ENCODE measurements around the gene LOXL3. TPM values are rescaled to one million over a fixed set of nuclear protein-coding genes. Genes with fewer than 3 reads are reported as not detected.

The LOXL3 gene
- polyA plus RNA-seq, 2 donors, result 0.71 to 0.79 TPM

DNA sequence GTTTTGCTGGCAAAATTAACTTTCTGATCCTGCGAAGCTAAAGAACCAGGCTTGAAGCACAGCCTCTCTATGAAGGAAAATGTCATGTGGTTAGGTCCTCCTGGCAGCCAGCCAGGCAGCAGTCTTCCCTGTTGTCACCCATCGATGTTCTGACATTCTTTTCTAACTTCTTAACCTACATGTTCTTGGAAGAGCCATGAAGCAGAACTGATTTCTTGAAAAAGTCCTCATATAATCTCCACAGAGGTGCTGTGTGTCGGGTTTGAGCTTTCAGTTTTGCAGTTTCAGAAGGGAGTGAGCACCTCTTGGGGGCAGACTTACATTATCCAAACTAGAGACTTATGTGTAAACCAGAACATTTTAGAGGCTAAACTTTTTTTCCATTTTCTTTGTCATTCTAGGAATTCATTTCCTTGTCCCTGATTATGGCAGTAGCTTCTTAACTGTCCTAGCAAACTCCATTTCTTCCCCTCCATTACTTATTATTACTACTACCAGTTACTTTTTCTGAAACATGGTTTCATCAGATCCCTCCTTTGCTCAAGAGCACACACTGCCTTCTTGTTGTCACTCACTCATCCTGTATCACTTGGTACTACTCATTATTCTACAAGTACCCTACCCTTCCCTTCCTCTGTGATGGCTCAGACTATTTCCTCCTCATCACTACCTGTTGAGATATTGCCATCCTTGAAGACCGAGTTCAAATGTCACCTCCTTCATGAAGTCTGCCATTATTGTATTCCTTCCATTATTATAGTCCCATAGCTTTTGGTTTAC lies 31.9 kb upstream of the LOXL3 start:
- Histone ChIP-seq H3K4me3 (ENCODE audit: low read depth in 1 of 2, low read length in 2 of 2) (no peak overlapping the region), H3K4me1 (ENCODE audit: control insufficient read depth in 2 of 2, insufficient read depth in 2 of 2, low read length in 1 of 2) (no peaks in the 10 kb centered on the region), H3K9me3 (ENCODE audit: control insufficient read depth in 2 of 2, insufficient read depth in 1 of 2, low read depth in 1 of 2, low read length in 1 of 2) (no peaks in the 10 kb centered on the region), H3K27ac (ENCODE audit: low read depth in 2 of 2, low read length in 1 of 2) (no peak overlapping the region), H3K36me3 (ENCODE audit: control insufficient read depth in 2 of 2, insufficient read depth in 2 of 2, low read length in 1 of 2) (no peaks in the 10 kb centered on the region), H3K27me3 (ENCODE audit: control insufficient read depth in 1 of 2, insufficient read depth in 2 of 2, low read length in 2 of 2) (no peaks in the 10 kb centered on the region)
- 53 to 56% methylated on average over 4 of the region's 4 CpGs for WGBS, 2 donors

DNA sequence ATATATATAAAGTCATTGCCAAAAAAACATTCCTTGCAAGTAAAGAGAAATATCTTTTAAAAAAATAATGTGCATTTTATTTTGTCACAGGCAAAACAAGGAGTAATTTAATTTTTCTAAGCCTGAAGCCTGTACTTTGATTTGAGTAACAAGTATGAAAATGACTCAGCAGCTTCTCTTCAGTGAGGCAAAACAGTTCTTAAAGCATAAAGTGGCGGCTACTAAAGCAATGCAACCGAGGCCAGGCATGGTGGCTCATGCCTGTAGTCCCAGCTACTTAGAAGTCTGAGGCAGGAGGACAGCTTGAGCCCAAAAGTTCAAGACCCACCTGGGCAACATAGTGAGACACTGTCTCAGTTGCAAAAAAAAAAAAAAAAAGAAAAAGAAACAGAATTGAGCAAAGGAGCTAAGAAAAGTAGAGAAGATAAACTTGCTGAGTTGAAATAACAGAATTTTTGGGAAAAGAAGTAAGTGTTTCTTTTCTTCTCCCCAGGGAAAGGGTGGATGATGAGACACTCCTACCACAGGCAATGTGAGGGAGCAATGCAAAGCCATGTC lies 30.4 kb upstream of the LOXL3 start:
- Histone ChIP-seq H3K9me3 (ENCODE audit: control insufficient read depth in 2 of 2, insufficient read depth in 1 of 2, low read depth in 1 of 2, low read length in 1 of 2) (no peaks in the 10 kb centered on the region), H3K27ac (ENCODE audit: low read depth in 2 of 2, low read length in 1 of 2) (no peak overlapping the region), H3K4me3 (ENCODE audit: low read depth in 1 of 2, low read length in 2 of 2) (no peak overlapping the region), H3K36me3 (ENCODE audit: control insufficient read depth in 2 of 2, insufficient read depth in 2 of 2, low read length in 1 of 2) (no peaks in the 10 kb centered on the region), H3K4me1 (ENCODE audit: control insufficient read depth in 2 of 2, insufficient read depth in 2 of 2, low read length in 1 of 2) (no peaks in the 10 kb centered on the region), H3K27me3 (ENCODE audit: control insufficient read depth in 1 of 2, insufficient read depth in 2 of 2, low read length in 2 of 2) (no peaks in the 10 kb centered on the region)
- 60 to 64% methylated on average over 2 of the region's 2 CpGs for WGBS, 2 donors

DNA sequence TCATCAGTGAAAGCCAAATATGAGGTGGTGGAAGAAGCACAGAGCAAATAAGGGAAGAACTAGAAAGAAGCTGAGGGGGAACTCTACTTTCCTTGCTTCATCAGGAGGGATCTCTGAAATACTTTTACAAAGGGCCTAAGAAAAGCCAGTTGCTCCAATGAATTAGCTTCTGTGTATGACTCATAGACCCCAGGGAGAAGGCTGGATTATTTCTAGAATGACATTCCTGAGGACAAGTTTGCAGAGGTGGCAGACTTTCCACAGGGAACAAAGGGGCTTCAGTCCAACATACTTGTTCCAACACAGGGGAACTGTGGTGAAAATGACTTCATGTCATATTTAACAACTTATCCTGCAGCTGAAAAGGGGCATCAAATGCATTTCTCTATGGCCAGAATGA lies 29.8 kb upstream of the LOXL3 start:
- Histone ChIP-seq H3K4me1 (ENCODE audit: control insufficient read depth in 2 of 2, insufficient read depth in 2 of 2, low read length in 1 of 2) (no peaks in the 10 kb centered on the region), H3K27ac (ENCODE audit: low read depth in 2 of 2, low read length in 1 of 2) (no peak overlapping the region), H3K9me3 (ENCODE audit: control insufficient read depth in 2 of 2, insufficient read depth in 1 of 2, low read depth in 1 of 2, low read length in 1 of 2) (no peaks in the 10 kb centered on the region), H3K27me3 (ENCODE audit: control insufficient read depth in 1 of 2, insufficient read depth in 2 of 2, low read length in 2 of 2) (no peaks in the 10 kb centered on the region), H3K4me3 (ENCODE audit: low read depth in 1 of 2, low read length in 2 of 2) (no peak overlapping the region), H3K36me3 (ENCODE audit: control insufficient read depth in 2 of 2, insufficient read depth in 2 of 2, low read length in 1 of 2) (no peaks in the 10 kb centered on the region)

DNA sequence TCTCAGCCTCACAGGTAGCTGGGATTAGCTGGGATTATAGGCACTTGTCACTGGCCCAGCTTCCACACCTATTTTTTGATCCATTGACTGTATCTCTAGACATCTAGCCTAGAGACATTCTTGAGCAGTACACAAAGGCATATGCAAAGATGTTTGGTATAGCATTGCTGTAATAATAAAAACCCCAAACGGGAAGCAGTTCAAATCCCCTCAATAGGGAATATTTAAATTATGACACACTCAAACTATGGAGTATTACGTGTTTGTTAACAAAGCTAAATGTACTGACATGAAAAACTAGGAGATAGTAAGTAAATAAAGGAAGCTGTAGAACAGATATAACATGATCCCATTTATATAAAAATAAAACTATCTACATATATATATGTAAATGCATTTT lies 28.4 kb upstream of the LOXL3 start:
- Histone ChIP-seq H3K4me3 (ENCODE audit: low read depth in 1 of 2, low read length in 2 of 2) (no peak overlapping the region), H3K4me1 (ENCODE audit: control insufficient read depth in 2 of 2, insufficient read depth in 2 of 2, low read length in 1 of 2) (no peaks in the 10 kb centered on the region), H3K36me3 (ENCODE audit: control insufficient read depth in 2 of 2, insufficient read depth in 2 of 2, low read length in 1 of 2) (no peaks in the 10 kb centered on the region), H3K27ac (ENCODE audit: low read depth in 2 of 2, low read length in 1 of 2) (no peak overlapping the region), H3K27me3 (ENCODE audit: control insufficient read depth in 1 of 2, insufficient read depth in 2 of 2, low read length in 2 of 2) (no peaks in the 10 kb centered on the region), H3K9me3 (ENCODE audit: control insufficient read depth in 2 of 2, insufficient read depth in 1 of 2, low read depth in 1 of 2, low read length in 1 of 2) (no peaks in the 10 kb centered on the region)
- 74 to 78% methylated on average over 2 of the region's 2 CpGs for WGBS, 2 donors

DNA sequence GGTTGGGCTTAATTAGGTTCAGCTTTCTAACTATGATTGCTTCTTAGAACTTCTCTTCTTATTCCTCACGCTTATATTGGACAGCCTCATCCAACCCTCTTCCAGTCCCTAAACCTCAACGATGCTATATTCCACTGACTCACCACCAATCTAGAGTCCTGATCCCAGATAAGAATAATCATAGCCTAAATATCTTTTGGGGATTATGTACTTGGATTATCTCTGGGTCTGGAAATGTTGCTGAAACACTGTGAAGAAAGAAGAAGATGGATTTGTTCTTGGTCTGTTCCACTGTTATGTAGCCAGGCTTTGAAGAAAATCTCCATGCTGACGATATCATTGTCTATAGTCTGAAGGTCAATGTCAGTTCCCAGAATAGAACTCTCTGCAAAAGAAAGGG lies 27.7 kb upstream of the LOXL3 start:
- H3K27me3 ChIP-seq (ENCODE audit: control insufficient read depth in 1 of 2, insufficient read depth in 2 of 2, low read length in 2 of 2), result no peaks in the 10 kb centered on the region
- no peaks in the 10 kb centered on the region for H3K4me1 ChIP-seq (ENCODE audit: control insufficient read depth in 2 of 2, insufficient read depth in 2 of 2, low read length in 1 of 2)
- H3K4me3 ChIP-seq (ENCODE audit: low read depth in 1 of 2, low read length in 2 of 2), result no peak overlapping the region
- WGBS, 2 donors, result 81 to 89% methylated on average over 3 of the region's 3 CpGs
- no peaks in the 10 kb centered on the region for H3K9me3 ChIP-seq (ENCODE audit: control insufficient read depth in 2 of 2, insufficient read depth in 1 of 2, low read depth in 1 of 2, low read length in 1 of 2)
- no peaks in the 10 kb centered on the region for H3K36me3 ChIP-seq (ENCODE audit: control insufficient read depth in 2 of 2, insufficient read depth in 2 of 2, low read length in 1 of 2)
- H3K27ac ChIP-seq (ENCODE audit: low read depth in 2 of 2, low read length in 1 of 2), result no peak overlapping the region

DNA sequence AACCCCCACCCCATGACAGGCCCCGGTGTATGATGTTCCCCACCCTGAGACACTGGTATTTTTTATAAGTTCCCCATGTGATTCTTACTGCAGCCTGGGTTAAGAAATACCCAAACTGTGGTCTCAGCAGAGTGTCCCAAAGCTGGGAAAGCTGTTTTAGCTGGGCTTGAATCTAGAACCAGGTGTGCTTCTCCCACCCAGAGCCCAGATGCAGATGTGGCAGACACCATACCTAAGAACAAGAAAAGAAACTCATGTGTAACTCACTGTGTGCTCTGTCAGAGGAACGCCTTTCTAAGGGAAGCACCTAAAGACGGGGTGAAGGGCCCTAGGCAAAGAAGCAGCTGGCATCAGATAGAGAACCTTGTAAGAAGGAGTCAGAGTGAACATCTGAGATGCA lies 24.7 kb upstream of the LOXL3 start:
- Histone ChIP-seq H3K27me3 (ENCODE audit: control insufficient read depth in 1 of 2, insufficient read depth in 2 of 2, low read length in 2 of 2) (no peaks in the 10 kb centered on the region), H3K9me3 (ENCODE audit: control insufficient read depth in 2 of 2, insufficient read depth in 1 of 2, low read depth in 1 of 2, low read length in 1 of 2) (no peaks in the 10 kb centered on the region), H3K4me3 (ENCODE audit: low read depth in 1 of 2, low read length in 2 of 2) (no peak overlapping the region), H3K4me1 (ENCODE audit: control insufficient read depth in 2 of 2, insufficient read depth in 2 of 2, low read length in 1 of 2) (no peaks in the 10 kb centered on the region), H3K27ac (ENCODE audit: low read depth in 2 of 2, low read length in 1 of 2) (no peak overlapping the region), H3K36me3 (ENCODE audit: control insufficient read depth in 2 of 2, insufficient read depth in 2 of 2, low read length in 1 of 2) (no peaks in the 10 kb centered on the region)
- 77% methylated on average over 3 of the region's 3 CpGs for WGBS, 2 donors

DNA sequence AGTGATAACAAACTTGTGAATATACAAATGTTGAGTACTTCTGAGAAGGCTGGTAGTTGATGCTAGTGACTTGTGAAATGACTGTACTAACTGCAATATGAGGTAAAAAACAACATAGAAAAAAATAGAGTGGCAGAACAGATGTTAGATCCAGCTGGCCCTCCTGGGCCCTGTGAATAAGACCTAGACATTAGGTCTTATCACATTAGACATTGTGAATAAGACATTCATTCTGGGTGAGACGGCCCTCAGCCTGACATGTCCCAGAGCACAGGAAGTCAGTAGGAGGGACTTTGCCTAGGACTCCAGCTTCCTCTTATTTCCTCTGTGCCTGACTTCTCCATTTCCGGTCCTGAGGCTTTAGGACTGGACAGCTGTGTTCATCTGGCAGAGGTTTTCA lies 23.7 kb upstream of the LOXL3 start:
- H3K4me3 ChIP-seq (ENCODE audit: low read depth in 1 of 2, low read length in 2 of 2), result no peak overlapping the region
- H3K4me1 ChIP-seq (ENCODE audit: control insufficient read depth in 2 of 2, insufficient read depth in 2 of 2, low read length in 1 of 2), result no peaks in the 10 kb centered on the region
- no peak overlapping the region for H3K27ac ChIP-seq (ENCODE audit: low read depth in 2 of 2, low read length in 1 of 2)
- 51 to 53% methylated on average over 2 of the region's 2 CpGs for WGBS, 2 donors
- H3K36me3 ChIP-seq (ENCODE audit: control insufficient read depth in 2 of 2, insufficient read depth in 2 of 2, low read length in 1 of 2), result no peaks in the 10 kb centered on the region
- H3K27me3 ChIP-seq (ENCODE audit: control insufficient read depth in 1 of 2, insufficient read depth in 2 of 2, low read length in 2 of 2), result no peaks in the 10 kb centered on the region
- H3K9me3 ChIP-seq (ENCODE audit: control insufficient read depth in 2 of 2, insufficient read depth in 1 of 2, low read depth in 1 of 2, low read length in 1 of 2), result no peaks in the 10 kb centered on the region

DNA sequence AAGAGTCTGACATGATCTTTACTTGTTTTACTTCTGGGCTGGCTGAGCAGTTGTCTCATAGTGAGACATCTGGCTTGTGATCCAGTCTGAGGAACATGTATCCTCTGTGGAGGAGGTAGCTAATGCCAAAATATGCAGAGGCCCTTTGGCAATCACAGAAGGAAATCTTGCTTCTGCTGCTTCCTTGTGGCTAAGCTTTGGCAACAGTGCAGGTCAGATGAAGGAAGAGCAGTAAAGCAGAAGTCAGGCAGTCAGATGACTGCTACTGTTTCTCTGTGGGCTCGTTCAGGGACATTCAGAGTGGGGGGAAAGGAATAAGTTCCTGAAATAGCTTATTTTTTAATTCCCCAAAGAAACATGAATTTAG lies 23.1 kb upstream of the LOXL3 start:
- Histone ChIP-seq H3K4me3 (ENCODE audit: low read depth in 1 of 2, low read length in 2 of 2) (no peak overlapping the region), H3K27ac (ENCODE audit: low read depth in 2 of 2, low read length in 1 of 2) (no peak overlapping the region), H3K27me3 (ENCODE audit: control insufficient read depth in 1 of 2, insufficient read depth in 2 of 2, low read length in 2 of 2) (no peaks in the 10 kb centered on the region), H3K36me3 (ENCODE audit: control insufficient read depth in 2 of 2, insufficient read depth in 2 of 2, low read length in 1 of 2) (no peaks in the 10 kb centered on the region), H3K9me3 (ENCODE audit: control insufficient read depth in 2 of 2, insufficient read depth in 1 of 2, low read depth in 1 of 2, low read length in 1 of 2) (no peaks in the 10 kb centered on the region), H3K4me1 (ENCODE audit: control insufficient read depth in 2 of 2, insufficient read depth in 2 of 2, low read length in 1 of 2) (no peaks in the 10 kb centered on the region)
- 37 to 38% methylated on average over 1 of the region's 1 CpG for WGBS, 2 donors

DNA sequence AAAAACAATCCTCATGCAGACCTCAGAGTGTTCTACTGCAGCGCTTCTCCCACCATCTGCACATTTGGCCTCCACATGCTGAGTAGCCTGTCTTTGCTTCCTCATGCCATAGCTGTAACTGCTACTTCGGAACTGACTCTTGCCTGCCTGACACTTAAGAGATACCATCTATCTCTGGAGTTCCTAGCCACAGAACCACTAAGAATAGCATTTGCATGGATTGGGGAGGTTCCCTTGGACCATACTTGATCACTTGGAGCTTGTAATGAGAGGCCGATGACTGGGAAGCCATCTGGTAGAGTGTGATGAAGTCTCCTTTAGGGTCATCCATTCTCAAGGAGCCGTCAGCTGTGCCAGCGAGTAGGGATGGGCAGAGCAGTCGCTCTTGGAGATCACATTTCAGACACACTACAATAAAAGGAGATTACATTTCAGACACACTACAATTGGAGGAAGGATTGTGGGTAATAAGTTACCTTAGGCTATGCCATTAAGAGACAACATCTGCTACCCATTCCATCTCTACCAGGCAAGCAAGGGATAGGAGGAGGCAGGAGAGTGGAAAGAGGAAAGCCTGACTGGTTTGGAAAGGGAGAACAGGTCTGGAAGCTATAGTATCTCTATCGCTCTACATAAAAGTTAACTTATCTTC lies 22.6 kb upstream of the LOXL3 start:
- no peak overlapping the region for H3K4me3 ChIP-seq (ENCODE audit: low read depth in 1 of 2, low read length in 2 of 2)
- peak overlapping the region in 1 of 2 donors; percentile 8 for H3K27ac ChIP-seq (ENCODE audit: low read depth in 2 of 2, low read length in 1 of 2)
- H3K36me3 ChIP-seq (ENCODE audit: control insufficient read depth in 2 of 2, insufficient read depth in 2 of 2, low read length in 1 of 2), result no peaks in the 10 kb centered on the region
- H3K4me1 ChIP-seq (ENCODE audit: control insufficient read depth in 2 of 2, insufficient read depth in 2 of 2, low read length in 1 of 2), result no peaks in the 10 kb centered on the region
- H3K9me3 ChIP-seq (ENCODE audit: control insufficient read depth in 2 of 2, insufficient read depth in 1 of 2, low read depth in 1 of 2, low read length in 1 of 2), result no peaks in the 10 kb centered on the region
- H3K27me3 ChIP-seq (ENCODE audit: control insufficient read depth in 1 of 2, insufficient read depth in 2 of 2, low read length in 2 of 2), result no peaks in the 10 kb centered on the region
- 83 to 86% methylated on average over 7 of the region's 7 CpGs for WGBS, 2 donors

DNA sequence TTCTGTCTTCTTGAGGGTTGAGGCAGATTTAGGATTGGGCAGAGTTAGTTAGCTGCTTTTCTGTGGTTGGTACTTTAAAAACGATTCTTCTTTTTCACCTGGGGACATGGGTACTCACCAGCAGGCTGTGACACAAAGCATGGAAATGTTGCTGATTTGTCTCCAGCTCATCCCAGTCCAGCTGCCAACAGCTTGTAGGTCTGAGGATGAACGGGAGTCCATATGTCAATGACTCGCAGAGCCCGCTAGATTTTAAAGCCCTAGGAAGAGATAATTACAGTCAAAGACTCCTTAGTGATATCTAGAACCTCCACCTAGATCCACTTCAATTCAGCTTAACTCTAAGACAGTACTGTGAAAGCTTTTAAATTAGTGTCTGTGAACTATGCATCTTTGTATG lies 21.6 kb upstream of the LOXL3 start:
- Histone ChIP-seq H3K4me1 (ENCODE audit: control insufficient read depth in 2 of 2, insufficient read depth in 2 of 2, low read length in 1 of 2) (no peaks in the 10 kb centered on the region), H3K27ac (ENCODE audit: low read depth in 2 of 2, low read length in 1 of 2) (no peak overlapping the region)
- 81 to 88% methylated on average over 4 of the region's 4 CpGs for WGBS, 2 donors

More for the DNA sequence above, 21.6 kb upstream of the LOXL3 start:
- no peak overlapping the region for H3K4me3 ChIP-seq (ENCODE audit: low read depth in 1 of 2, low read length in 2 of 2)
- no peaks in the 10 kb centered on the region for H3K36me3 ChIP-seq (ENCODE audit: control insufficient read depth in 2 of 2, insufficient read depth in 2 of 2, low read length in 1 of 2)
- H3K27me3 ChIP-seq (ENCODE audit: control insufficient read depth in 1 of 2, insufficient read depth in 2 of 2, low read length in 2 of 2), result no peaks in the 10 kb centered on the region
- no peaks in the 10 kb centered on the region for H3K9me3 ChIP-seq (ENCODE audit: control insufficient read depth in 2 of 2, insufficient read depth in 1 of 2, low read depth in 1 of 2, low read length in 1 of 2)
